Mucosa of rectum (tissue), 2 donors: ENCODE measurements around the gene PROSER3.

Experiments
- H3K27ac ChIP-seq, 2 donors: one replicate each; pipeline ENCODE4 v1.7.0; 2013; ENCODE audit warnings: inconsistent platforms in 2 of 2, low read depth in 2 of 2, low read length in 2 of 2
- H3K27me3 ChIP-seq, 2 donors: one replicate each; pipeline ENCODE4 v1.7.0; 2013; ENCODE audit warnings: low read length in 2 of 2; ENCODE audit not compliant: control insufficient read depth in 2 of 2, insufficient read depth in 2 of 2
- H3K36me3 ChIP-seq, 2 donors: one replicate each; pipeline ENCODE4 v1.7.0; 2013; ENCODE audit warnings: low read length in 2 of 2; ENCODE audit not compliant: control insufficient read depth in 2 of 2, insufficient read depth in 2 of 2
- H3K4me1 ChIP-seq, 2 donors: one replicate each; pipeline ENCODE4 v1.7.0; 2013; ENCODE audit warnings: low read length in 2 of 2, mild to moderate bottlenecking in 1 of 2; ENCODE audit not compliant: control insufficient read depth in 2 of 2, insufficient read depth in 2 of 2
- H3K4me3 ChIP-seq, 2 donors: one replicate each; pipeline ENCODE4 v1.7.0; 2013; ENCODE audit warnings: low read length in 2 of 2
- H3K9ac ChIP-seq, 2 donors: one replicate each; pipeline ENCODE4 v1.7.0; 2013; ENCODE audit warnings: low read length in 2 of 2, low read depth in 1 of 2, mild to moderate bottlenecking in 1 of 2
- H3K9me3 ChIP-seq, 2 donors: one replicate each; pipeline ENCODE4 v1.7.0; 2013; ENCODE audit warnings: low read length in 2 of 2; ENCODE audit not compliant: control insufficient read depth in 2 of 2
- donor health status: healthy.
- donor health status: Normal muscosa, but diverticular disease.

Gene PROSER3

DNA sequence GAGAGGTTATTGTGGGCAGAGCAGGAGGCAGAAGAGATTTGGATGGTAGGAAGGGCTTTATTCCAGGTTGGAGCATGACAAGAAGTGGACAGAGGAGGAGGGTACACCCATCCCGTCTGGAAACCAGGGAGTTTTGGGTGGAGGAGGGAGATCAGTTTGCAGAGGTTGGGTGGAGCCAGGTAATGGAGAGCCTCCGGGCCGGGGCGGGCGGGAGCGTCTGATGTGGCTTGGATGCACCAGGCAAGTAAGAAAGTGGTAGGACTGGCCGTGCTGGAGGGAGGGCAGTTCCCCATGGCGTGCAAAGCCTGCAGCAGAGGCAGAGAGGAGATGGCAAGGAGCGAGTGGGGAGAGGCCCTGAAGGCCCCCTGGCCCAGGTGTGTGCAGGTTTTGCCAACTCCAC, 26.6 kb upstream of the PROSER3 start:
- Histone ChIP-seq H3K9me3 (no peaks in the 10 kb centered on the region), H3K4me3 (no peak overlapping the region), H3K27me3 (no peaks in the 10 kb centered on the region), H3K27ac (no peak overlapping the region), H3K4me1 (no peaks in the 10 kb centered on the region), H3K36me3 (peaks cover 74 to 75% of the 10 kb centered on the region in 2 donors), H3K9ac (no peak overlapping the region)

DNA sequence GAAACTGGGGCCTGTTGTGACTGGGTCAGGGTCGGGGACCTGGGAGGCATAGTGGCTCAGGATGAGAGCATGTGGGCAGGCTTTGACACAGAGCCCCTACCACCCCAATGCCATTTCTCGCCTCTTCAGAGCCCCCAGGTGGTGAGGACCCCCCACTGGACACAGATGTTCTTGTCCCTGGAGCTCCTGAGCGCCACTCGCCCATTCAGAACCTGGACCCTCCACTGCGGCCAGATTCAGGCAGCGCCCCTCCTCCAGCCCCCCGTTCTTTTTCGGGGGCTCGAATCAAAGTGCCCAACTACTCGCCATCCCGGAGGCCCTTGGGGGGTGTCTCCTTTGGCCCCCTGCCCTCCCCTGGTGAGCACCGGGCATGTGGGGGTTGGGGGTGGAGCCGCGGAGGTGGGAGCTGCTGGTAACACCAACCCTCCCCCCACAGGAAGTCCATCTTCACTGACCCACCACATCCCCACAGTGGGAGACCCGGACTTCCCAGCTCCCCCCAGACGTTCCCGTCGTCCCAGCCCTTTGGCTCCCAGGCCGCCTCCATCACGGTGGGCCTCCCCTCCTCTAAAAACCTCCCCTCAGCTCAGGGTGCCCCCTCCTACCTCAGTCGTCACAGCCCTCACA, 26.1 kb upstream of the PROSER3 start:
- Histone ChIP-seq H3K4me3 (no peak overlapping the region), H3K27ac (no peak overlapping the region), H3K36me3 (peaks cover 71 to 77% of the 10 kb centered on the region in 2 donors), H3K4me1 (no peaks in the 10 kb centered on the region), H3K27me3 (no peaks in the 10 kb centered on the region), H3K9me3 (no peaks in the 10 kb centered on the region), H3K9ac (no peak overlapping the region)

DNA sequence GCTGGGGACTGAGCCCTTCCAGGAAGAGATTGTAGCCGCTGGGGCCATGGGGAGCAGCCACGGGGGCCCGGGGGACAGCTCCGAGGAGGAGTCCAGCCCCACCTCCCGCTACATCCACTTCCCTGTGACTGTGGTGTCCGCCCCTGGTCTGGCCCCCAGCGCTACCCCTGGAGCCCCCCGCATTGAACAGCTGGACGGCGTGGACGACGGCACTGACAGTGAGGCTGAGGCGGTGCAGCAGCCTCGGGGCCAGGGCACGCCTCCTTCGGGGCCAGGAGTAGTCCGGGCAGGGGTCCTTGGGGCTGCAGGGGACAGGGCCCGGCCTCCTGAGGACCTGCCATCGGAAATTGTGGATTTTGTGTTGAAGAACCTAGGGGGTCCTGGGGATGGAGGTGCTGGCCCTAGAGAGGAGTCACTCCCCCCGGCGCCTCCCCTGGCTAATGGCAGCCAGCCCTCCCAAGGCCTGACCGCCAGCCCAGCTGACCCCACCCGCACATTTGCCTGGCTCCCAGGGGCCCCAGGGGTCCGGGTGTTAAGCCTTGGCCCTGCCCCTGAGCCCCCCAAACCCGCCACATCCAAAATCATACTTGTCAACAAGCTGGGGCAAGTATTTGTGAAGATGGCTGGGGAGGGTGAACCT, 25.3 kb upstream of the PROSER3 start:
- Histone ChIP-seq H3K27me3 (no peaks in the 10 kb centered on the region), H3K4me1 (no peaks in the 10 kb centered on the region), H3K9ac (no peak overlapping the region), H3K4me3 (no peak overlapping the region), H3K36me3 (peaks cover 66 to 72% of the 10 kb centered on the region in 2 donors), H3K27ac (no peak overlapping the region), H3K9me3 (no peaks in the 10 kb centered on the region)

DNA sequence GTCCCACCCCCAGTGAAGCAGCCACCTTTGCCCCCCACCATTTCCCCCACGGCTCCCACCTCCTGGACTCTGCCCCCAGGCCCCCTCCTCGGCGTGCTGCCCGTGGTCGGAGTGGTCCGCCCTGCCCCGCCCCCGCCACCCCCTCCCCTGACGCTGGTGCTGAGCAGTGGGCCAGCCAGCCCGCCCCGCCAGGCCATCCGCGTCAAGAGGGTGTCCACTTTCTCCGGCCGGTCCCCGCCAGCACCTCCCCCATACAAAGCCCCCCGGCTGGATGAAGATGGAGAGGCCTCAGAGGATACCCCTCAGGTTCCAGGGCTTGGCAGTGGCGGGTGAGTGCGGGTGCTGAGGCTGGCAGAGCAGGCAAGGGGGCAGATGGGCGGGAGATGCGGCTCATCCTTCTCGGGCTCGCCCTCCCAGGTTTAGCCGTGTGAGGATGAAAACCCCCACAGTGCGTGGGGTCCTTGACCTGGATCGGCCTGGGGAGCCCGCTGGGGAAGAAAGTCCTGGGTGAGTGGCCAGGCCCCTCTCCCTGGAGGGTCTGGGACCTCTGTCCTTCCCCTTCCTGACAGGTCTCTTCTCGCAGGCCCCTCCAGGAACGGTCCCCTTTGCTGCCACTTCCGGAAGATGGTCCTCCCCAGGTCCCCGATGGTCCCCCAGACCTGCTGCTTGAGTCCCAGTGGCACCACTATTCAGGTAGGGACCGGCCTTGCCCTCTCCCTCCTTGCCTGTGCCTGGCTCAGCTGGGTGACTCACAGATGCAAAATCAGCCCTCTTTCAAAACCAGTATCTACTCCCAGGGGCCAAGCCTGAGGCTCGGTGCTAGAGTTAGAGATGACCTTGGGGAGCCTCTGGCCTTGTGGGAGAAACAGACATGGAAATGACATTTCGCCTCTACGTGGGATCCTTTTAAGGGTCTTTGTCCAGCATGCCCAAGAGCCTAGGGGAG, 24.5 kb upstream of the PROSER3 start:
- Histone ChIP-seq H3K27ac (no peak overlapping the region), H3K9ac (no peak overlapping the region), H3K27me3 (no peaks in the 10 kb centered on the region), H3K4me1 (no peaks in the 10 kb centered on the region), H3K4me3 (no peak overlapping the region), H3K36me3 (peaks cover 65 to 73% of the 10 kb centered on the region in 2 donors), H3K9me3 (no peaks in the 10 kb centered on the region)

DNA sequence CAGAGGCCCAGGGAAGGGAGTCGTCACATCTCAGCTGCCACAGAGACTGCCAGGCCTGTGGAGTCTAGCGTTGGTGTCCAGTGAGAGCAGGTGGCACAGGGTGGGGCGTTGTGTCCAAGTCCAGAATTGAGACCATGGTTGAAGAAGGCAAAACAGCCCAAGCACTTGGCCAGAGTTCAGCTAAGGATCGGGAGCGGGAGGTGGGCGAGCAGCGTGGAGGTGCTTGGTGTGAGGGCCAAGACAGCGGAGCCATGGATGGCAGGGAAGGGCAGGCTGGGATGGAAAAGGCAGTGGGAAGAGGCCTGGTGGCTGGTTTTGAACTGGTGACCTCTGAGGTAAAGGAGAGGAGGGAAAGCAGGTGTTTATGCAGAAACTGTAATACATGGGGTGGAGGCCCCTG, 23.7 kb upstream of the PROSER3 start:
- Histone ChIP-seq H3K27ac (no peak overlapping the region), H3K27me3 (no peaks in the 10 kb centered on the region), H3K9me3 (no peaks in the 10 kb centered on the region), H3K36me3 (peaks cover 59 to 73% of the 10 kb centered on the region in 2 donors), H3K9ac (no peak overlapping the region), H3K4me3 (no peak overlapping the region), H3K4me1 (no peaks in the 10 kb centered on the region)

DNA sequence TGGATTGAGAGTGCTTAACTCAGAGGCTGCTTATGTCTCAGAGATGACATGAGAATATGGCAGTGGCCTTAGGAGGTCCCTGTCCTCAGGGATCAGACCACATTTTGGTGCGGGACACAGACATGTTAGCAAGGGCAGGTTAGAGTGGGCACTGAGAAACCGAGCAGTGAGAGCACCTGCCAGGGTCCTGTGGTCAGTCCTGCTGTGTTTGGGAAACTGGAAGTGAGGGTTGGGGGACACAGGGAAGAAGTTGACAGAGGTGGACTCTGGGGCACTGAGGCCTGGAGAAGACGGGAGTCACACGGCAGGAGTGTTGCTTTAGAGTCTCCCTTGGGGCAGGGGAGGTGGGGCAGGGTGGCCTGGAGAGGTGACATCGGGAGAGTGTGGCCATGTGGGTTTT, 23.1 kb upstream of the PROSER3 start:
- Histone ChIP-seq H3K36me3 (peaks cover 53 to 67% of the 10 kb centered on the region in 2 donors), H3K4me3 (no peak overlapping the region)

DNA sequence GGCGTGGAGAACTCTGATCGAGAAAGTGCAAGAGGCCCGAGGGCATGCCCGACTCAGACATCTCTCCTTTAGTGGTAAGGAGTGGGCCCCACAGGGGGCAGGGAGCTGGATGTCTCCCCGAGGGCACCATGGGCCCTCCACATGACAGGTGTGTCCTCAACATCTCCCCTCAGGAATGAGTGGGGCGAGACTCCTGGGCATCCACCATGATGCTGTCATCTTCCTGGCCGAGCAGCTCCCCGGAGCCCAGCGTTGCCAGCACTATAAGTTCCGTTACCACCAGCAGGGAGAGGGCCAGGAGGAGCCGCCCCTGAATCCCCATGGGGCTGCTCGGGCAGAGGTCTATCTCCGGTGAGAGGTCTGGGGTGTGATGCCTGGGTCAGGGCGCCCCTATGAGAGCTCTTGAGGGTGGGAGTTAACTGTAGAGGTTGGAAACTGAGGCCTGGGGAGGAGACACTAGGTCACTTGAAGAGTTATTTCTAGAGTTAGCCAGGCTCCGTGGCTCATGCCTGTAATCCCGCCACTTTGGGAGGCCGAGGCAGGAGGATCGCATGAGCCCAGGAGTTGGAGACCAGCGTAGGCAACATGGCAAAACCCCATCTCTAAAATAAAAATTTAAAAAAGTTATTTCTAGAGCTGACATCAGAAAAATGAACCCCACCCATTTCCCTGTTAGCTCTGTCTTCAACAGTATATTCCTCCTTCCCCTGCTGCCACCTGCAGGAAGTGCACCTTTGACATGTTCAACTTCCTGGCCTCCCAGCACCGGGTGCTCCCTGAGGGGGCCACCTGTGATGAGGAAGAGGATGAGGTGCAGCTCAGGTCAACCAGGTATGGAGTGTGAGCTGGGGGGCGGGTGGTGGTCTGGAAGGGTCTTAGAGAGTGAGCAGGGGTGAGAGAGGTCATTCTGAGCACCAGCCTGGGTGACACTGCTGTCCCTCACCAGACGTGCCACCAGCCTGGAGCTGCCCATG, 20.8 kb upstream of the PROSER3 start:
- H3K36me3 ChIP-seq: peaks cover 32 to 44% of the 10 kb centered on the region in 2 donors
- H3K4me1 ChIP-seq: peaks cover 6 to 12% of the 10 kb centered on the region in 2 donors
- no peak overlapping the region for H3K4me3 ChIP-seq
- H3K27ac ChIP-seq: no peak overlapping the region
- no peaks in the 10 kb centered on the region for H3K27me3 ChIP-seq
- H3K9me3 ChIP-seq: no peaks in the 10 kb centered on the region
- H3K9ac ChIP-seq: no peak overlapping the region

More for the DNA sequence above, 23.1 kb upstream of the PROSER3 start:
- no peak overlapping the region for H3K9ac ChIP-seq
- no peaks in the 10 kb centered on the region for H3K9me3 ChIP-seq
- H3K4me1 ChIP-seq: peaks cover under 1 to 4% of the 10 kb centered on the region in 2 donors
- H3K27me3 ChIP-seq: no peaks in the 10 kb centered on the region
- H3K27ac ChIP-seq: no peak overlapping the region

DNA sequence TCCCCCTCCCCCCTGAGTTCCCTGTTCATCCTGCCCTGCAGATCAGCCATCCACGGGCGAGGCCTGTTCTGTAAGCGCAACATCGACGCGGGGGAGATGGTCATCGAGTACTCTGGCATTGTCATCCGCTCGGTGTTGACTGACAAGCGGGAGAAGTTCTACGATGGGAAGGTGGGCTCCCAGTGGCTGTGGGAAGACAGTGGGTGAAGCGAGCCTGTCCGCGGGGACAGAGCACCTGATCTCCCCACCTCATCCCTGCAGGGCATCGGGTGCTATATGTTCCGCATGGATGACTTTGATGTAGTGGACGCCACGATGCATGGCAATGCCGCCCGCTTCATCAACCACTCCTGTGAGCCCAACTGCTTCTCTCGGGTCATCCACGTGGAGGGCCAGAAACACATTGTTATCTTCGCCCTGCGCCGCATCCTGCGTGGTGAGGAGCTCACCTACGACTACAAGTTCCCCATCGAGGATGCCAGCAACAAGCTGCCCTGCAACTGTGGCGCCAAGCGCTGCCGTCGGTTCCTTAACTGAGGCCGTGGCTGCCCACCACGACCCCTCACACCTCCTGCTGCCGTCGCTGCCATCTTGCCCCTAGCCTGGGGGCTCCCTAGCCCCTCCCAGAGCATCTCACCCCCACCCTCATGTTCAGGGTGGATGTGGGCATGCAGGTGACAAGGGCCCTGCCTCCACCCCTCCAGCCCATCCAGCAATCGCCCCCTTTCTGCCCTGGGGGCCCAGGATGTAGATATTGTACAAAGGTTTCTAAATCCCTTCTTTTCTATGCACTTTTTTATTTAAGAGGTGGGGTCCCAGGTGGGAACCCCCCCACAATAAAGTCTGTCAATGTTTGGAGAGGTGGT, 19.7 kb upstream of the PROSER3 start:
- H3K27ac ChIP-seq: no peak overlapping the region
- peaks cover 27 to 46% of the 10 kb centered on the region in 2 donors for H3K36me3 ChIP-seq
- no peaks in the 10 kb centered on the region for H3K27me3 ChIP-seq
- no peak overlapping the region for H3K4me3 ChIP-seq
- H3K4me1 ChIP-seq: peaks cover 8 to 16% of the 10 kb centered on the region in 2 donors
- H3K9ac ChIP-seq: no peak overlapping the region
- no peaks in the 10 kb centered on the region for H3K9me3 ChIP-seq

DNA sequence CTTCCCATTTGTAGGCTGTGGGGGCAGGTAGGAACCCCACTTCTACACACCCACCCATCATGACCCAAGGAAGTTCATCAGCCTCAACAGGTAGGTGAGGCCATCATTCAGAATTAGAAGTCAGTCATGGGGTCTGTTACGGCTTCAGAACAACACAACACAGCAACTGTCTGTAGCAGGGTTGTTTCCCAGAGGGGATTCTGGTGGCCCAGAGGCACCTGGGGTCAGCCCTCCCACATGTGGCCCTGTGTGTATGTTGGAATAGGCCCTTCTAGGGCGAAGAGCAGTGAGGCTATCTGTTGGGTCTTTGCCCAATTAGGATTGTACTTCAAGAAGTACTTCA, 19.1 kb upstream of the PROSER3 start:
- peaks cover 26 to 43% of the 10 kb centered on the region in 2 donors for H3K36me3 ChIP-seq

More for the DNA sequence above, 19.1 kb upstream of the PROSER3 start:
- Histone ChIP-seq H3K27me3 (no peaks in the 10 kb centered on the region), H3K9ac (no peak overlapping the region), H3K9me3 (no peaks in the 10 kb centered on the region), H3K27ac (no peak overlapping the region), H3K4me1 (peaks cover 9 to 16% of the 10 kb centered on the region in 2 donors), H3K4me3 (no peak overlapping the region)
